Fibroblast of villous mesenchyme (primary cell): ENCODE data around the gene WNT11. TPM values are rescaled to one million over a fixed set of nuclear protein-coding genes. Genes with fewer than 3 reads are reported as not detected.

ENCODE experiments used
- DNase-seq: peaks from one replicate; pipeline ENCODE4 v3.0.0-alpha.2; 2010; ENCODE audit warnings: low read depth
- H3K4me3 ChIP-seq: 2 replicates; pipeline ENCODE4 v1.5.1; 2011; ENCODE audit warnings: low read depth, mild to moderate bottlenecking, low read length
- CTCF ChIP-seq: IDR thresholded peaks from 2 replicates; pipeline ENCODE4 v1.5.1; 2012; ENCODE audit warnings: low read depth, mild to moderate bottlenecking, low read length; ENCODE audit not compliant: insufficient read depth
- total RNA-seq: library from RNA; depleted of rRNA; stranded (reverse); fragments of >200 nt; gene quantifications from 2 replicates; pipeline ENCODE4 v1.2.3, GENCODE V29; 2012

Gene WNT11
- total RNA-seq, 1 donor: not detected

- no peak for TF ChIP-seq CTCF
- no peak overlapping the region for H3K4me3 ChIP-seq
- DNase-seq: no peak
Observed at GRCh38 chr11:76221365-76221764, 15.1 kb upstream of the WNT11 start.

GRCh38 chr11:76219243-76219642 is 12.9 kb upstream of the WNT11 start:
- DNase-seq: no peak
- no peak overlapping the region for H3K4me3 ChIP-seq
- no peak for TF ChIP-seq CTCF

- TF ChIP-seq CTCF: no peak
- no peak overlapping the region for H3K4me3 ChIP-seq
- no peak for DNase-seq
Observed at GRCh38 chr11:76218449-76219178, 12.3 kb upstream of the WNT11 start.

GRCh38 chr11:76217653-76218160 is 11.4 kb upstream of the WNT11 start:
- DNase-seq: no peak
- H3K4me3 ChIP-seq: no peak overlapping the region
- no peak for TF ChIP-seq CTCF

GRCh38 chr11:76216536-76217325 is 10.4 kb upstream of the WNT11 start:
- no peak for DNase-seq
- no peak overlapping the region for H3K4me3 ChIP-seq
- TF ChIP-seq CTCF: no peak

GRCh38 chr11:76215941-76216340 is 9.6 kb upstream of the WNT11 start:
- no peak for TF ChIP-seq CTCF
- H3K4me3 ChIP-seq: no peak overlapping the region
- no peak for DNase-seq
